Activated T-cell treated with anti-CD3 and anti-CD28 coated beads for 1 hour (primary cell): Measurements from ENCODE around the gene CNN2.
"Not testable (repeated sequence)": the region's sequence is repeated elsewhere in the genome, so short reads cannot be mapped to it uniquely, and the experiment has no call there.

Source experiments
- DNase-seq: peaks from one replicate; pipeline ENCODE4 v3.0.0-alpha.2; 2020; ENCODE audit warnings: low read depth

Gene CNN2

DNA sequence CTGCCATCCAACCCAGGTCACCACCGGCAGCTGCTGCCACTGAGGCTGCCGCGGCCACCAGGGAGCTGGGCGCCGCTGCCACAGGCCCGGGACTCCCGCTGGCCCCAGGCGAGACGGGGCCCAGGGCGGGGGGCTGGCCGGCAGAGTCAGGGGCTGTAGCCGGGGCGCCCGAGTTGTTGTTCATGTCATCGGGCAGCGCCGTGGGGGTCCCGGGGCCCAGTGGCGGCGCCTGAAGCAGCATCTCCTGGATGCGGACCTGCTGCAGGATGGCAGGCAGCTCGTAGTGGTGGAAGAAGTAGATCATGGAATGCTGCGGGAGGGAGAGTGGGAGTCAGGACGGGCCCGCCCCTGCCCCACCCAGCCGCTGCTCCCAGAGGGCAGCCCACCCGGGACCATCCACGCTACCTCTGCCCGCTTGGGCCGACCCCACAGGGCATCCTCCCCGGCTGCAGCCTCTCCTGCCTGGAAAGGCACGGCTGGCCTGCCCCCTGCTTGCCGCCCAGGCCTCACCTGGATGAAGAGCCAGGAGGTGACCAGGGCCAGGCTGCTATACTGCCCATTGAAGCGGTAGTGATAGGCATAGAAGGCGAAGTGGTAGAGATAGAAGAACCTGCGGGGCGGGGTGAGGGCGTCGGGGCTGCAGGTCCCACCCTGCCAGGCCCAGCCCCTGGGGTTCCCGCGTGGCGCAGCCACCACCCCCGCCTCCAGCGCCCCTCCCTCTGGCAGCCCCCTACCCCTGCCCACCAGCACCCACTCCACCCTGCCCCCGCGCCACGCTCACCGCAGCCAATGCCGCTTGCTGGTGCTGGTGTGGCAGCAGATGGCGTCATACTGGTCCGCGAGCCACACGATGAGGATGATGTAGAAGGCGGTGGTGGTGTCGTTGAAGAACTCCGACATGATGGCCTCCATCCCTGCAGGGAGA is 15.6 kb upstream of the CNN2 start:
- DNase-seq: no peak

DNA sequence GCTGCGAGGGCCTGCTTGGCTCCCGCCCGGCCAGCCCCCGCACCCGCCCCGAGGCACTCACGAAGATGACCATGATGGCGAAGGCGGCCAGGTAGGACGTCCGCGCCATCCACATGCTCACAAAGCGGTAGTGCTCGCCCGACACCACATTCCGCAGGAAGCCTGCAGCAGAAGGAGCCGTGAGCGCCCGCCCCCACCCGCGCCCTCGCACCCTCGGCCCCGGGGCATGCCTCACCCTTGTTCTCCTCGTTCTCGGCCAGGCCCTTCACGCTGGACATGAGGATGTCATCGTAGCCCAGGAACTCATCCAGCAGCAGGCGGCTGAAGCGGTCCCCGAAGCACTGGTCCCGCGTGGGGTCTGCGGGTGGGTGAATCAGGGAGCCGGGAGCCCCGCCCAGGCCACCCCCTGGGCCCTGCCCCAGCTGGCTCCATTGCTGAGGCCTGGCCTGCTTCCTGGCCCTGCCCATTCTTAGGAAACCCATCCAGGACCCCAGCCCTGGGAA is 14.5 kb upstream of the CNN2 start:
- no peak for DNase-seq

DNA sequence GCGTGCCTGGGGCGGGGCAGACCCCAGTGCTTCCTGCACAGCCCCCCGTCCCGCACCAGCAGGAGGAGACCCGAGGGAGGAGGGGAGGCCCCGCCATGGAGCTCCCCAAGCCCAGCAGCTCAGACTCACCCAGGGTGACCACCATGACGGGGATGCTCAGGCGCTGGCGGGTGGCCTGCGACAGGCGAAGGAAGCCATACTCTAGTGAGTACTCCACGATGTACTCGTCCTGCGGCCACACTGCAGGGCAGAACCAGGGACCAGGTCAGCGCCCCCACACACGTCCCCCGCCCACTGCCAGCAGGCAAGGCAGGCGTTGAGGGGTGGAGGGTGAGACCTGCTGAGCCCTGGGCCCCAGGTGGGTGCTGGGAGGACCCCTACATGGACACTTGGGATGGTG is 14.1 kb upstream of the CNN2 start:
- no peak for DNase-seq

DNA sequence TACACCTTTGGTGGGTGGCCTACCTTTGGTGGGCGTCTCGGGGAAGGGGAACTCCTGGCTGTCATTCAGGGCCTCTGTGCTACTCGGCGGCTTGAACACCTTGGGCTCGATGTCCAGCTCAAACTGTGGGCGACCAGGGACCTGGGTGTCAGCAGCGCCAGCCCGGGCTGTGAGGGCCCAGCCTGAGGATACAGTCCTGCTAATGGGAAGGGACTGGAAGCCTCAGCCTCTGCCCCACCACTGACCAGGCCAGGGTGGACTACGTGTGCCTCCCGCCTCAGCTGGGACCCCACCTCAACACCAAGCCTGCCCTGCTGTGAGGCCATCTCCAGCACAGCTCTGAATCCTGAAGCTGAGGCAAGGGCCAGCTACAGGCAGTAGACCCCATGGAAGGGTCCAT is 13.2 kb upstream of the CNN2 start:
- no peak for DNase-seq

DNA sequence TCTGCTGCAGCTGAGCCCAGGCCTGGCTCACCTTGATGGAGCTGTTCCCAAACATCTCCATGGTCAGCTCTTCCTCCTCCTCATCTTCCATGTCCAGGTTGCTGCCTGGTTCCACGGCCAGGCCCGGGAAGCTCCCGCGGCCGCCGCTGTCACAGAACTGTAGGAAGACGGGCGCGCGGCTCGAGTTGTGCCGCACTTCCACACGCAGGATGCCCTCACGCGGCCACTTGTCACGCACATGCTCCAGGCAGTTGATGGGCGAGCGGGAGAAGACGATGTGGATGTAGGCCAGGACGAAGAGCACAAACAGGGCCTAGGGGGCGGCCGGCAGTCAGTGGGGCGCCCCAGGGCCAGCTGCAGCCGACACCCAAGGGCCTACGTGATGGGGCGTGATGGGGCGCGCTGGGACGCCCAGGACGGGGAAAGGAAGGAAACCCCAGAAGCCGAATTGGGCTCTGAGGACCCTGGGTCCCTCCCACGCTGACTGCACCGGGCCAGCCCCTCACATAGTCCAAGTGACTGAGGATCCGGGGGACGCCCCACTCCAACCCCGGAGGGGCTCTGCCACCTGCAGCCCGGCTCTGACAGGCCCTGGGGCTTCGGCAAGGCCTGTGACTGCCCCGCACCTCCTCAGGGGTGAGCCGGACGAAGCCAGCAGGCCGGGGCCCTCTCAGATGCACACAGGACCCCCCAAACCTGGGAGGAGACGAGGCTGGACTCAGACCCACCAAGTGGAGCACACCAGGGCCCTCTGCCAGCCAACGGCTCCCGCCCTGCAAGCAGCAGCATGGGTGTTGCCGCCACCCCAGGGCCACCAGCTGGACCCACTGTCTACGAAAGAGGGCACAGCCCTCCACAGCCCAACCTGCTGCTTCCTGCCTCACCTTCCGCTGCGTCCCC is 12.0 kb upstream of the CNN2 start:
- DNase-seq: no peak

DNA sequence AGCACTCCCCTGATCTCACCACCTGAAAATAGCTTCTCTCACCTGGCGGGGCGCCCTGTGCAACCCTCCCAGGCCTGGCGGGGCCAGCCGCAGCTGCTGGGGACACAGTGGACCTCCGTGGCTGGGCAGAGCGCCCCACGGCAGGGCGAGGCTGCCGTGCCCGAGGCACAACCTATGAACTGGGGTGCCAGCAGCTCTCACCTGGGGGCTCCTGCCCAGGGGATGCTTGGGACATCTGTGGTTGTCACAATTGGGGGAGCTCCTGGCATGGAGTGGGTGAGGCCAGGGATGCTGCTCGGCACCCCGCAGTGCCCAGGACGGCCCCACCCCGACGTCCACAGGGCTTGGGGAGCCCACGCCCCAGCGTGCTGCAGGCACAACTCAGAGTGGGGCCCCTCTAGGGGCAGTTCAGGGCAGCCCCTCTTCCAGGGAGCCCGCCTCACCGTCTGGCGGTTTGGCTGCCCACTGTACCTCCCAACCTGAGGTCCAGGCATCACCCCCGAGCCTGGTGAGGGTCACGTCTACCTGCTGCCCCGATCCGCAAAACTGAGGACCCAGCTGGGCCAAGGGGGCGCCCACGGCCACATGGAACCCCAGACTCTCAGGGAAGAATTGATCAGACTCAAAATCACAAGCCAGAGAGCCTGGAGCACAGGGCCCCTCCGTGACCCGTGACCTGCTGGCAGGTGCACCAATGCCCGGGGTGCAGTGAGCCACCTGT is 11.2 kb upstream of the CNN2 start:
- DNase-seq: no peak

DNA sequence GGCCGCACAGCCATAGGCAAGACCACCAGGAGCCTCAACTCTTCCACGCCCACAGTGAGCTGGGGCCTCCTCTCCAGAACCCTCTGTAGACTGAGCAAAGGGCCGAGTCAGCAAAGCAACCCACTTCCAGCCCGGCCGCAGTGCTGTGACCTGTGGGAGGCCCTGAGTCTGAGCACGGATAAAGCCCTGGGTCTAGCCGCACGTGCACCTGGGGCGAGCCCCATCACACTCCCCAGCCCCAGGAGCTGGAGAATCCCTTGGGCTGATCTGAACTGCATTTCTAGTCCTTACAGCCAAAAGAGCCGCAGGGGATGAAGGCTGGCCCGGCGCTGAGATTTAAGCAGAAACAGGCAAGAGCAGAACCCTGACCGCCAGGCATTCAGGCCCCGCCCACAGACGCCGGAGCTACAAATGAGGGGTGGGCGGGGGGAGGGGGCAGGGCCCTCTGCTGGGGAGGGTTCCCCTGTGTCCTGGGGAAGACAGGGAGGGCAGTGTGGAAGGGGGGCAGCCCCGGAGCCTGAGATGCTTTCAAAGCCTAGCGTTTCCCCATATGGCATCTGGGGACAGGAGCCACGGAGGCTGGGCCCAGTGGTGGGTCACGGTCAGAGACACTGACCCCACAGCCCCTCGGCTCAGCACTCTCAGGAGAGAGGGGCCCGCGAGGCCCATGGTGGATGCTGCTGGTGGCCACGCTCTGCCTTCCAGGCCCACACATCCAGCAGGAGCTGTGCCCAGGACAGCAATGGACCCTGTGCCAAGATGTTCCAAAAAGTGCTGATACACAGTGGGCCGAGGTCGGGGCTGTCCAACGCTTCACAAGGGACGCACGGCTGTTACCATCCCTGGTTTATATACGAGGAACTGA is 10.4 kb upstream of the CNN2 start:
- no peak for DNase-seq

DNA sequence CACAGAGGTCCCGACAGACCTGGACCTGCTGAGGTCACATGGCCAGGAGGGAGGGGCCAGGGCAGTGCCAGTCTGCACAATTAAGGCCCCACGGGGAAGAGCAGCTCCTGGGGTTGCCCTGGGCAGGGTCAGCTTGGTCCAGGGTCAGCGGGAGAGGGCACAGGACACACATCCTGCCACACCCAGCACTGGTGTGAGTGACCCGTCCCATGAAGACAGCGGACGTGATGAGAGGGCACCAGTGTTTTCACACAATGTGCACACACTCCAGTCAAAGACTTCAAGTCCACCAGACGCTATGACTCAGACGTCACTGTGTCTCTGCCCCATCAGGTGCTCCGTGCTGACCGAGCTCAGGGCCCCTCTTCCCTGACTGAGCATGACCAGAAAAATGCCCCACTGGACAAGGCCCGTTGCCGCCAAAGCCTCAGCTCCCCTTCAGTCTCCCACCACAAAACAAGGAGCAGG is 9.7 kb upstream of the CNN2 start:
- no peak for DNase-seq

DNA sequence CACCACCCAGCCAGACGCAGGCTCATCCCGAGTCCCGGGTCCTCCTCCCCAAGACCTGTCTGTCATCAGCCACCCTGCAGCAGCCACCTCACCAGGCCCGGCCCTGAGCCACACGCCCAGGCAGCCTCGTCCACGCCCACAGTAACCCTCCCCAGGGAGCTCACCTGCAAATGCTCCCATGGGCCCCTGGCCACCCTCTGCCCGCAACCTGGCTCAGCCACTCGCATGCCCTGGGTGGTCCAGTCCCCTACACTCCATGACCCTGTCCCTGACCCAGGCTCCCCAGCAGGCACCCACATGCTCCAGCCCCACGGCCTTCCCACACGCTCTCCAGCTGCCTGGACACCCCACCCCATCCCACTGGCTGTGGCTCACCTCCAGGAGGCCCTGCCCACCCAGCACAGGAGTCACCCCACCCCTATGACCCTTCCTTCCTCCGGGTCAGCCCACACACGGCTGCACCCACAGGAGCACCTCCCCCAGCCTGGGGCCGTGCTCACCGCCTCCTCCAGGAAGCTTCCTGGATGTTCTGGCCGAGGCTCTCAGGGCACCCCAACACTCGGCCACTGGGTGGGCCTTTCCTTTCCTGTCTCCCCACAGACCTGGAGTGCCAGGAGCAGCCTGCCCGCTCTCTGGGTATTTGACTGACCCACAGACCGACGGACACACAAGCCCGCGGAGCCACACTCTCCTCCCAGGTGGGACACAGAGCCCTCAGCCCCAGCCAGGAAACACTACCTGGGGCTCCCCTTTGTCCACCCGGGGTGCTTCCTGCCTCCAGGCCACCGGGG is 9.1 kb upstream of the CNN2 start:
- DNase-seq: no peak

DNA sequence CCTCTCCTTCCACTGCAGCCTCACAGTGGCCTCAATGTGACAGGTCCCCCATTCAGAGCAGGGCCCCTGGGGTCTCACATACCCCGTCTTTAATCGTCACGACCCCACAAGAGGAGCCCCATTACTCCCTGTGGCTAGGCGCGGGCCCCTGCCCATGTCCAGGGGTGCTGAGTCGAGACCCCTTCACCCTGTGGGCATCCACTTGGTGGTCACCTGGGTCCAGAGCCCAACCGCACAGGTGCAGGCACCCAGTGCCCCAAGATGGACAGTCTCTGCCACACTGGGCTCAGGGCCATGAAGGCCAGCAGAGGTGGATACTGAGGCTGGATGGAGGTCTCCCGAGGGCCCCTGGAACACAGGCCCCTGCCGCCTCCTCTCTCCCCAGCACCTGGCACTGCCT is 8.5 kb upstream of the CNN2 start:
- DNase-seq: no peak

DNA sequence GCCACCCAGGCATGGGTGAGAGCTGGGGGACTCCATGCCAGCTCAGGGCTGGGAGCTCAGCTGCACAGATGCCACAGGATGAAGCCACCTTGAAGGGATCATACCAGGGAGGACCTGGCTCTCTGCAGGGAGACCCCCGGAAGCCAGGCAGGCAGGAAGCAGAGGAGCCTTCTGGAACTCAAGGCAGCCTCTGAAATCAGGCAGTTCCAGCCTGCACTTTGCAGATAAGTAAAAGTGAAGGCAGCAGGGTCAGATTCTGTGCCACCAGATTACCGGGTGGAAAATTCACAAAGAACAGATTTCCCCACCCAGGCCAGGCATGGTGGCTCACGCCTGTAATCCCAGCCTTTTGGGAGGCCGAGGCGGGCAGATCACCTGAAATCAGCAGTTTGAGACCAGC is 8.0 kb upstream of the CNN2 start:
- DNase-seq: no peak

DNA sequence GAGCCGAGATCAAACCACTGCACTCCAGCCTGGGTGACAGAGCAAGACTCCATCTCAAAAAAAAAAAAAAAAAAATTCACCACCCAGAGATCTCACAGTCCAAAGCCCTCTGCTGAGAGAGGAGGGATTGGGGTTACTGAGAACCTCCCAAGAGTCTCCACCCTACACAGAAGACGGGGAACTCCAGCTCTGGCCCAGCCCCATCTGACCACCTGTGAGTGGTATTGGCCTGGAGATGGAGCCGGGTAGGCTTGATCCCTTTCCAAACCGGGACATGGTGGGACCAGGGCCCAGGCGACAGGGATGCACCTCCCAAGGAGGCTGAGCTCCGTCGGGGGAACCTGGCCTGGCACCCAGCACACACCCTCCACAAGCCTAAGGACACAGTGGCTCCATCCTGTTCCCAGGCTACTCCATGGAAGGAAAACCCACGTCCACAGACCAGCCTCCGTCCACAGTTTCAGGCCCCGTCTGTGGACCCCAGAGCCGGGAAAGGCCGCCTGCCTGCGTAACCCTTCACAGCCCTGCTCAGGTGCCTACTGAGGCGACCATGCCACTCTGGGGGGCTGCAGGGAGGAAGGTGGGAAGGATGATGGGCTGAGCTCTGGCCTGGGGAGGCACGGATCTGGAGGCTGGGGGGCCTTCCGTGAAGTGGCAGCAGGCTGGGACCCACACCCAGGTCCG is 7.3 kb upstream of the CNN2 start:
- no peak for DNase-seq

DNA sequence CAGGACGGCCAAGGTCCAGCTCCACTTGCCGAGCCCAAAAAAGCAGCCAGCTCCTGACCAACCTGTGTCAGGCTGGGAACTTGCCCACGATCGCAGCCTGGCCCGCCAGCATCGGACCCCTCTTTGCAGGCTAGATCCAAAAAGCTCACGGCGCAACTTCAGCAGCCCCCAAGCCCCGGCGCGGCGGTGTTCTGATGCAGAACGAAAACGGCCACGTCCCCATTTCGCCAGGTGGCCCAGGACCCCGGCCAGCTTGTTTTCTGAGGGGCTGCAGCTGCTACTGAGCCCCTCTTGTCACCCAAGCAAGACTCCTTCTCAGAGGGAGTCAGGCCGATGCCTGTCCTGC is 6.8 kb upstream of the CNN2 start:
- no peak for DNase-seq

DNA sequence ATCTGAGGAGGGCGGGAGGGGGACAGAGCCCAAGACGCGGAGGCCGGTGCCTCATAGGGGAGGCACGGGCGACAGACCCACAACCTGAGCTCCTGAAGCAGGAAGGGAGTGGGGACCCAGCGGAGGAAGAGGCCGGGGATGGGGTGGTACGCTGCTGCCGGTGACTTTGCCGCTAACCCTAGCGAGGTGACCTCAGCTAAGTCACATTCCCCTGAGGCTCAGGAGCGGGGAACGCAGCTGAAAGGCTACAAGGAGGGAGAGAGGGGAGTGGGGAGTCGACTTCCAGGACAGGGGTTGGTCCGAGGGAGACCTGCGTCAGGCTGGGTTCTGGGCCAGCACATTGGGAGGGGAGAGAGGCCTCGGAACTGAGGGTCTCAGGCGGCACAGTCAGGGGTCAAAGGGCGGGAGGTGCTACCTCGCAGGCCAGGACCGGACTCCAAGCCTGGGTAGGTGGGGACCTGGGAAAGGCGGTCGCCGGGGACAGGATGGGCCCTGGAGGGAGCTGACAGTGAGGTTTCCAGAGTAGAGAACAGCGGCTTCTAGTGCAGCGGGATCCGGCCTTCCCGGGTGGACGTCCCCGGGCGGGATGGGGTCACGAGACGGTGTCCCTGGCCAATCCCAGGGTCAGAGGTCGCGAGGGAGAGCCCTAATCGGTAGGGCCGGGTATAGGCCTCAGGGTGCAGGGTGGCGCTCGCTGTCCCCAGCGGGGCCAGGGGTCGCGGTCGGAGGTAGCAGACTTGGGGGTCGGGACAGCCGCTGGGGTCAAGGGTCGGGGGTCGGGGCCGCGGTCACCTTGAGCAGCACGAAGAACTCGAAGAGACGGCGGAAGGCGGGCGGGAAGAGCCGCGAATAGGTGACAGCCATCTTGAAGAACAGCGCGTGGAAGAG is 6.2 kb upstream of the CNN2 start:
- no peak for DNase-seq

DNA sequence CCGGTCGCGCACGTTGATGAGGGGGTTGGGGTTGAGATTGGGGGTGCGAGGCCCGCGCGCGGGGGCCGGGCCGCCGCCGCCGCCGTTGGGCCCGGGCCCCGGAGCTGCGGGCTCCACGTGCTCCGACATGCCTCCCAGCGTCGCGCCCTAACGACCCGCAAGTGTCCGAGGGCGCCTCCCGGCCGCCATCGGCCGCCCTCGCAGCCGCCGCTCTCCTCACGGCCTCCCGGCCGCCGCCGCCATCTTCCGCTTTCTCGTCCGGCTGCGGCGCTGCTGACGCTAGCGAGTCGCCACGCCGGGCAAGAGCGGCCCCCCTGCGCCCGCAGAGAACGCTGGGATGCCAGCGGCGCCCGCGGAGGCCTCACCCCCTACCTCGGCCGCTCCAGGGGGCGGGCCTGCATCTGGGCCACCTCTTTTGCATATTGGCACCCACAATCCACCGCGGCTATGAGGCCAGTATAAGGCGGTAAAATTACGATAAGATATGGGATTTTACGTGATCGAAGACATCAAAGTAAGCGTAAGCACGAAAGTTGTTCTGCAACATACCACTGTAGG is 5.5 kb upstream of the CNN2 start, which contains the start of gene TMEM259:
Gene TMEM259 (minus strand): TSS at position 256 of the 558 bp plus-strand sequence. CDS start 127 bp downstream, at position 129.
- DNase-seq: peak; percentile 97

DNA sequence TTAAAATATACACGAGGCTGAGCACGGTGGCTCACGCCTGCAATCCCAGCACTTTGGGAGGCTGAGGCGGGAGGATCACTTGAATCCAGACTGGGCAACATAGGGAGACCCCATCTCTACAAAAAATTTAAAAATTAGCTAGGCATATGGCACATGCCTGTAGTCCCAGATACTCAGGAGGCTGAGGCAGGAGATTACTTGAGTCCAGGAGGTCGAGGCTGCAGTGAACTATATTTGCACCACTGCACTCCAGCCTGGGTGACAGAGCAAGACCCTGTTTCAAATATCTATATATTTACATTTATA is 2.6 kb upstream of the CNN2 start:
- DNase-seq: not testable (repeated sequence)

DNA sequence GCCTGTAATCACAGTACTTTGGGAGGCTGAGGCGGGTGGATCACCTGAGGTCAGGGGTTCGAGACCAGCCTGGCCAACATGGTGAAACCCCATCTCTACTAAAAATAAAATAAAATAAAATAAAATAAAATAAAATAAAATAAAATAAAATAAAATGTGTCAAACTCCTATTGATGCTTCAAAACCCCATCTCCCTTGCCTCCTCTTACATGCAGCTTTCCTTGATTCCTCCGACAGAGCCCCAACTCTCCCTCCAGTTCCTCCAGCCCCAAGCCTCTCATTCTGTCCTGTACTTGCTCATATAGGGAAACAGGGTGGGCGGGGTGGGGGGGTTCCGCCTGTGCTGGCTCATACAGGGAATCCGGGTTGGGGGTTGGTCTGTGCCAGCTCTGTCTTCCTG is 1.3 kb upstream of the CNN2 start:
- not testable (repeated sequence) for DNase-seq
